Endothelial cell of umbilical vein (primary cell): Measurements from ENCODE around the gene TAS2R39. TPM values are rescaled to one million over a fixed set of nuclear protein-coding genes. Genes with fewer than 3 reads are reported as not detected.

ENCODE experiments used
- BruUV-seq: library from RNA; stranded (reverse); fragments of 400-500 nt; replicated peaks from 2 replicates; lab custom pipeline; 2021; lab: Mats Ljungman, UMichigan
- CTCF ChIA-PET: fragments of 300-600, 350-600 bp; sonication (Branson Sonifier 250); formaldehyde crosslinking; loops from one replicate; lab custom pipeline; 2021; ENCODE audit warnings: antibody characterized with exemption, inconsistent platforms; lab: Charles Lee
- POLR2A ChIA-PET: fragments of 300-600, 350-600 bp; sonication (Branson Sonifier 250); formaldehyde crosslinking; loops from one replicate; lab custom pipeline; 2021; ENCODE audit warnings: antibody characterized with exemption, inconsistent platforms; lab: Charles Lee
- DNase-seq: peaks from one replicate; pipeline ENCODE4 v3.0.0-alpha.2; 2011; ENCODE audit warnings: low read depth, low spot score
- FAIRE-seq: peaks from 2 replicates; lab custom pipeline; 2011; peaks lifted over from hg19 to GRCh38; lab: Jason Lieb, UNC
- H2AFZ ChIP-seq: 2 replicates; pipeline ENCODE4 v1.6.0; 2012; ENCODE audit warnings: low read depth, low read length, control low read depth, inconsistent platforms
- H3K27ac ChIP-seq: 2 replicates; pipeline ENCODE4 v1.5.1; 2011; ENCODE audit warnings: low read depth, mild to moderate bottlenecking, control low read depth, low read length, moderate library complexity; ENCODE audit not compliant: insufficient read depth
- H3K27me3 ChIP-seq, 2 experiments: 2 replicates each; pipeline versions ENCODE4 v1.6.0 to v1.6.1; 2011; ENCODE audit warnings: low read length in 2 of 2, mixed read lengths in 1 of 2; ENCODE audit not compliant: control insufficient read depth in 2 of 2, insufficient read depth in 2 of 2
- H3K36me3 ChIP-seq, 2 experiments: 2 replicates in 1 of 2; 3 replicates in 1 of 2; pipeline ENCODE4 v1.5.1; 2011; ENCODE audit warnings: low read length in 2 of 2, mild to moderate bottlenecking in 1 of 2, moderate library complexity in 1 of 2; ENCODE audit not compliant: control insufficient read depth in 2 of 2, insufficient read depth in 2 of 2; ENCODE audit errors: extremely low read depth in 1 of 2
- H3K4me1 ChIP-seq: 3 replicates; pipeline ENCODE4 v1.5.1; 2011; ENCODE audit warnings: mild to moderate bottlenecking, low read length; ENCODE audit not compliant: control insufficient read depth, insufficient read depth; ENCODE audit errors: extremely low read depth
- H3K4me2 ChIP-seq: 2 replicates; pipeline ENCODE4 v1.6.1; 2011; ENCODE audit warnings: low read length, control low read depth, mixed read lengths; ENCODE audit not compliant: insufficient read depth
- H3K4me3 ChIP-seq, 3 experiments: fragments of 200-600 bp in 1 of 3; sonication (generic), shearing (Covaris generic) in 1 of 3; replicated peaks in 1 of 3; 2 replicates each; pipeline ENCODE4 v1.5.1; 2011 to 2016; ENCODE audit warnings: control low read depth in 3 of 3, low read length in 3 of 3, mild to moderate bottlenecking in 2 of 3, inconsistent platforms in 1 of 3, low read depth in 1 of 3, moderate library complexity in 1 of 3; ENCODE audit not compliant: insufficient read depth in 1 of 3
- H3K79me2 ChIP-seq: 2 replicates; pipeline ENCODE4 v1.6.0; 2012; ENCODE audit warnings: low read length, inconsistent platforms; ENCODE audit not compliant: control insufficient read depth, insufficient read depth
- H3K9ac ChIP-seq: replicated peaks from 2 replicates; pipeline ENCODE3; 2011; ENCODE audit warnings: low read length, control low read depth; ENCODE audit not compliant: insufficient read depth; ENCODE audit errors: extremely low read depth
- H3K9me1 ChIP-seq: replicated peaks from 3 replicates; pipeline ENCODE4 v1.6.0; 2011; ENCODE audit warnings: mild to moderate bottlenecking, low read length; ENCODE audit not compliant: control insufficient read depth, insufficient read depth; ENCODE audit errors: extremely low read depth
- H3K9me3 ChIP-seq: replicated peaks from 2 replicates; pipeline ENCODE4 v1.5.1; 2012; ENCODE audit warnings: low read length, inconsistent platforms; ENCODE audit not compliant: control insufficient read depth, insufficient read depth
- H4K20me1 ChIP-seq: replicated peaks from 2 replicates; pipeline ENCODE3; 2011; ENCODE audit warnings: mild to moderate bottlenecking, low read length; ENCODE audit not compliant: control insufficient read depth, insufficient read depth; ENCODE audit errors: extremely low read depth
- CTCF ChIP-seq, 2 donors: IDR thresholded peaks; 1 replicate in 1 of 2; 2 replicates in 1 of 2; pipeline ENCODE4 v1.5.1; 2011; ENCODE audit warnings: low read length in 2 of 2, mild to moderate bottlenecking in 2 of 2, moderate library complexity in 2 of 2, control low read depth in 1 of 2, inconsistent platforms in 1 of 2, low read depth in 1 of 2; ENCODE audit not compliant: insufficient read depth in 1 of 2; ENCODE audit errors: extremely low read depth in 1 of 2
- EZH2 ChIP-seq: IDR thresholded peaks from 2 replicates; pipeline ENCODE4 v1.6.1; 2012; ENCODE audit warnings: borderline replicate concordance, low read depth, mild to moderate bottlenecking, moderate library complexity, low read length, inconsistent platforms; ENCODE audit not compliant: severe bottlenecking
- FOS ChIP-seq: IDR thresholded peaks from 2 replicates; pipeline ENCODE4 v1.6.1; 2011; ENCODE audit warnings: mild to moderate bottlenecking, low read length, moderate library complexity, borderline replicate concordance; ENCODE audit not compliant: insufficient read depth
- GATA2 ChIP-seq: IDR thresholded peaks from 2 replicates; pipeline ENCODE4 v1.7.0; 2011; ENCODE audit warnings: low read depth, mild to moderate bottlenecking, moderate library complexity, mixed read lengths, low read length; ENCODE audit not compliant: insufficient read length, insufficient read depth
- JUN ChIP-seq: IDR thresholded peaks from 2 replicates; pipeline ENCODE4 v1.6.1; 2011; ENCODE audit warnings: borderline replicate concordance, low read depth; ENCODE audit not compliant: insufficient read length, insufficient read depth
- MYC ChIP-seq: IDR thresholded peaks from one replicate; pipeline ENCODE4 v1.6.1; 2011; ENCODE audit warnings: mild to moderate bottlenecking, low read depth, low read length
- POLR2A ChIP-seq: IDR thresholded peaks from 2 replicates; pipeline ENCODE4 v1.6.1; 2012; ENCODE audit warnings: low read depth, mild to moderate bottlenecking, control low read depth, low read length
- POLR2AphosphoS5 ChIP-seq: IDR thresholded peaks from 2 replicates; pipeline ENCODE4 v1.6.1; 2012; ENCODE audit warnings: low read depth, mild to moderate bottlenecking, control low read depth, low read length, moderate library complexity; ENCODE audit not compliant: insufficient read depth
- dilution Hi-C: fragments of 300-500 bp; cut with MboI; formaldehyde crosslinking; loops from one replicate; pipeline ENCODE4 v1.15.0; 2019; ENCODE audit warnings: low sequenced_read_pairs; ENCODE audit not compliant: extremely low pct_ligation_motif_present
- intact Hi-C: fragments of 100-400 bp; cut with micrococcal nuclease; formaldehyde crosslinking; loops from one replicate; pipeline ENCODE4 v1.10.0; 2022
- polyA plus RNA-seq, 4 experiments: library from polyadenylated mRNA; depleted of rRNA in 3 of 4; stranded (reverse) in 3 of 4; unstranded in 1 of 4; fragments of >200 nt; gene quantifications; 2 replicates each; pipeline versions ENCODE4 v1.2.1 to v1.2.3, GENCODE V29; 2011 to 2012; ENCODE audit warnings: missing spikeins in 1 of 4
- total RNA-seq: library from RNA; stranded (reverse); gene quantifications from 2 replicates; pipeline ENCODE4 v1.2.3, GENCODE V29; 2021
- TF ChIP-seq, protein P1 (sequence below): IDR thresholded peaks from 2 replicates; pipeline ENCODE4 v1.6.1; 2011; ENCODE audit not compliant: insufficient read depth, insufficient read length

The TAS2R39 gene
- total and polyA plus RNA-seq, 2 donors (not counting 3 experiments of a cell fraction or from before 2014, with no cell fraction given), result not detected

DNA sequence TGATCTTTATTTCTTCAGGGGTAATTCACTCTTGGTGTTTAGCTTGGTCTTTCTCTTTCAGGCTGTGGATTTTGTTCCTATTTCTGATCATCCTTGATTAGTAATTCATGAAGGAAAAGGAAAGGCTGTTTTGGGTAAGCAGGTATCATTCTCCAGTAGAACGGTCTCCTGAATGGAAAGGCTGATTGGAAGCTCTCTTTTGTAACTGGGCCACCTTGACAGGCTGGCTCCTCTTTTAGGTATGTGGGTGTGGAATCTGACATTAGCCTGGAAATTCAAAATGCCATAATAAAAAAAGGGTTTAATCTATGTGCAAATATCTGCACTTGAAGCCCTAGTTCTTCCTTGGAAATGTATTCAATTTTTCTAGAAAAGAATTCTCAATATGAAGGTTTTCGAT is 18.9 kb downstream of the TAS2R39 start:
- no peaks in the 10 kb centered on the region for H3K4me1 ChIP-seq
- POLR2A ChIA-PET, result no interaction called here
- CTCF ChIA-PET, result interaction anchor here (1.6 to 3.8 kb wide), 2 partner anchors 13 to 198 kb away, joined by 4 to 28 read pairs; no protein-coding TSS in a partner anchor
- H3K9me3 ChIP-seq, result no peaks in the 10 kb centered on the region
- H3K9ac ChIP-seq, result no peak overlapping the region
- H4K20me1 ChIP-seq, result no peaks in the 10 kb centered on the region
- TF ChIP-seq EZH2, result no peak
- no peak for TF ChIP-seq JUN
- no peak for TF ChIP-seq POLR2AphosphoS5
- TF ChIP-seq CTCF (IDR thresholded peaks at IDR 0.05; ENCODE audit: extremely low read depth in 1 of 2, insufficient read depth in 1 of 2, low read depth in 1 of 2, low read length in 2 of 2), result no peak
- no peak for TF ChIP-seq GATA2
- TF ChIP-seq, protein P1, sequence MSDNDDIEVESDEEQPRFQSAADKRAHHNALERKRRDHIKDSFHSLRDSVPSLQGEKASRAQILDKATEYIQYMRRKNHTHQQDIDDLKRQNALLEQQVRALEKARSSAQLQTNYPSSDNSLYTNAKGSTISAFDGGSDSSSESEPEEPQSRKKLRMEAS, result no peak
- no peak for TF ChIP-seq FOS
- TF ChIP-seq MYC, result no peak
- no peak for TF ChIP-seq POLR2A
- H3K36me3 ChIP-seq, result no peaks in the 10 kb centered on the region
- H3K9me1 ChIP-seq, result no peaks in the 10 kb centered on the region
- H3K4me2 ChIP-seq, result no peak overlapping the region
- H3K27me3 ChIP-seq, result peaks cover 5 to 12% of the 10 kb centered on the region in 2 experiments
- H2AFZ ChIP-seq, result no peak overlapping the region
- intact Hi-C loops, result no loop called here
- no peak overlapping the region for H3K27ac ChIP-seq
- DNase-seq, result no peak
- BruUV-seq, result no TSS peak
- FAIRE-seq, result no peak
- no peaks in the 10 kb centered on the region for H3K79me2 ChIP-seq
- dilution Hi-C loops, result loop anchor here (25.0 kb wide), 1 partner anchor 190 kb away; no protein-coding TSS in a partner anchor
- no peak overlapping the region for H3K4me3 ChIP-seq
